Transverse colon (tissue), 4 donors: ENCODE data around the gene ANKRD40CL. TPM values are rescaled to one million over a fixed set of nuclear protein-coding genes. Genes with fewer than 3 reads are reported as not detected.

Source experiments
- DNase-seq: peaks from one replicate; pipeline ENCODE4 v3.0.0-alpha.2; 2019
- H3K27ac ChIP-seq, 4 donors: fragments of 200-600 bp; sonication (generic); 2 replicates each; pipeline ENCODE4 v1.5.1; 2016 to 2018; ENCODE audit warnings: inconsistent platforms in 4 of 4
- H3K27me3 ChIP-seq: fragments of 200-600 bp; sonication (generic); 2 replicates; pipeline ENCODE4 v1.5.1; 2017; ENCODE audit warnings: inconsistent platforms
- H3K36me3 ChIP-seq, 4 donors: fragments of 200-600 bp; sonication (generic); 2 replicates each; pipeline ENCODE4 v1.5.1; 2017 to 2019; ENCODE audit warnings: inconsistent platforms in 4 of 4
- H3K4me1 ChIP-seq, 4 donors: fragments of 200-600 bp; sonication (generic); 2 replicates each; pipeline ENCODE4 v1.5.1; 2017 to 2020; ENCODE audit warnings: inconsistent platforms in 4 of 4
- H3K4me3 ChIP-seq, 4 donors: fragments of 200-600 bp; sonication (generic); 1 replicate in 1 of 4; 2 replicates in 3 of 4; pipeline versions ENCODE4 v1.5.1 to v1.6.1; 2017 to 2019; ENCODE audit warnings: inconsistent platforms in 4 of 4
- H3K9me3 ChIP-seq, 2 donors: fragments of 200-600 bp; sonication (generic); 2 replicates each; pipeline ENCODE4 v1.5.1; 2017 to 2019; ENCODE audit warnings: inconsistent platforms in 2 of 2
- CTCF ChIP-seq, 5 experiments: fragments of 200-600 bp in 3 of 5; fragments of 450-650 bp in 2 of 5; sonication (generic) in 3 of 5; IDR thresholded peaks; 1 replicate in 2 of 5; 2 replicates in 3 of 5; pipeline ENCODE4 v1.5.1; 2016 to 2017; ENCODE audit warnings: antibody characterized with exemption in 5 of 5, inconsistent platforms in 3 of 5, mild to moderate bottlenecking in 2 of 5, moderate library complexity in 1 of 5
- EP300 ChIP-seq: sonication (generic); formaldehyde crosslinking; IDR thresholded peaks from one replicate; pipeline ENCODE4 v1.6.1; 2017; ENCODE audit warnings: antibody characterized with exemption, low read depth
- POLR2A ChIP-seq: fragments of 450-650 bp; IDR thresholded peaks from one replicate; pipeline ENCODE4 v1.6.1; 2016; ENCODE audit warnings: antibody characterized with exemption, mild to moderate bottlenecking, moderate library complexity
- POLR2AphosphoS5 ChIP-seq, 3 donors: sonication (generic); formaldehyde crosslinking; IDR thresholded peaks; one replicate each; pipeline ENCODE4 v1.6.1; 2016; ENCODE audit warnings: antibody characterized with exemption in 3 of 3
- WGBS, 2 donors: methylation state at CpG; one replicate each; pipeline ENCODE4 v1.1.5; 2018; ENCODE audit warnings: low coverage in 1 of 2; 5-methylcytosine and 5-hydroxymethylcytosine counted together
- in situ Hi-C, 4 donors: fragments of 200-750 bp; cut with MboI; loops; one replicate each; pipeline versions ENCODE4 v1.15.0 to v1.15.1; 2017; ENCODE audit warnings: low sequenced_read_pairs in 3 of 4, low pct_ligation_motif_present in 1 of 4, low pct_unique_long_range_greater_than_20kb in 1 of 4
- intact Hi-C: fragments of 100-400 bp; cut with DNase I; formaldehyde crosslinking; loops from one replicate; pipeline ENCODE4 v1.15.1; 2023; ENCODE audit warnings: low total_unique reads
- total RNA-seq, 4 donors: library from RNA; depleted of rRNA; stranded (reverse); fragments of >200 nt; gene quantifications; one replicate each; pipeline ENCODE4 v1.1.0, GENCODE V29; 2016

The ANKRD40CL gene
- total RNA-seq, 4 donors from 2014 or later, result 40.8 to 86.0 (median 74.9) TPM

GRCh38 chr17:50794361-50794760 lies 27.0 kb upstream of the ANKRD40CL start:
- WGBS, 2 donors, result 92% methylated on average over 6 of the region's 6 CpGs; no CpG with 5 or more reads in 1 of the 2 donors
- intact Hi-C loops, result no loop called here
- no peaks in the 10 kb centered on the region for H3K27me3 ChIP-seq
- no peaks in the 10 kb centered on the region for H3K36me3 ChIP-seq
- in situ Hi-C loops, result no loop called here
- H3K27ac ChIP-seq, result no peak overlapping the region
- TF ChIP-seq CTCF (IDR thresholded peaks at IDR 0.05), result no peak
- no peak for TF ChIP-seq EP300
- no peak for TF ChIP-seq POLR2A
- no peak for TF ChIP-seq POLR2AphosphoS5 (IDR thresholded peaks at IDR 0.05)
- no peak overlapping the region for H3K4me3 ChIP-seq
- H3K9me3 ChIP-seq, result no peaks in the 10 kb centered on the region
- no peaks in the 10 kb centered on the region for H3K4me1 ChIP-seq
- no peak for DNase-seq

- Histone ChIP-seq H3K9me3 (no peaks in the 10 kb centered on the region), H3K27ac (no peak overlapping the region), H3K4me3 (no peak overlapping the region), H3K27me3 (no peaks in the 10 kb centered on the region), H3K36me3 (no peaks in the 10 kb centered on the region), H3K4me1 (no peaks in the 10 kb centered on the region)
- WGBS, 2 donors, result 91 to 100% methylated on average over 5 to 8 of the region's 8 CpGs
- in situ Hi-C loops (no loop called here), intact Hi-C loops (no loop called here)
- no peak for DNase-seq
- TF ChIP-seq POLR2AphosphoS5 (IDR thresholded peaks at IDR 0.05) (no peak), POLR2A (no peak), EP300 (no peak), CTCF (IDR thresholded peaks at IDR 0.05) (no peak)
These were observed 25.7 kb upstream of the ANKRD40CL start for GRCh38 chr17:50793007-50793406.

DNA sequence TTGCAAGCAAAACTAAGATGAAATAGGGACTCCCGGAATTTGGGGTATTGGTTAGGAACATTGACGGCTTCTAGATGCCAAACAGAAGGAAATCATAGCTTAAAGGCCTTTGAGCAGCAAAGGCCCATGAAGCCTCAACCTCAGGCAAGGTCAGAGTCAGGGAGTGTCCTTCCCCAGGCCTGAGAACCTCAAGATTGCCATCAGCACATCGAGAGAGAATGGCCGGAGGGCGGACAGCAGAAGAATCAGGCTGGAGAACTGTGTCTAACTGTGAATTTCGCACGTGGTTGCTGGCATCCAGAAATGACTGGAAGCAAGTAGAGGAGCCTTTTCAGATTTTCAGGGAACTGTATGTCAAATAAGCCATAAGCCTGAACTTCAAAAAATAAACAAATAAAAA lies 24.8 kb upstream of the ANKRD40CL start:
- Histone ChIP-seq H3K27ac (no peak overlapping the region), H3K36me3 (no peaks in the 10 kb centered on the region), H3K4me1 (no peaks in the 10 kb centered on the region), H3K4me3 (no peak overlapping the region), H3K27me3 (no peaks in the 10 kb centered on the region), H3K9me3 (no peaks in the 10 kb centered on the region)
- no peak for TF ChIP-seq POLR2AphosphoS5 (IDR thresholded peaks at IDR 0.05)
- TF ChIP-seq POLR2A, result no peak
- TF ChIP-seq CTCF (IDR thresholded peaks at IDR 0.05), result no peak
- no peak for TF ChIP-seq EP300
- 74 to 83% methylated on average over 4 to 7 of the region's 7 CpGs for WGBS, 2 donors
- intact Hi-C loops (no loop called here), in situ Hi-C loops (no loop called here)
- DNase-seq, result no peak

GRCh38 chr17:50790618-50791017 lies 23.3 kb upstream of the ANKRD40CL start:
- 73% methylated on average over 6 of the region's 6 CpGs; no CpG with 5 or more reads in 1 of the 2 donors for WGBS, 2 donors
- Histone ChIP-seq H3K9me3 (no peaks in the 10 kb centered on the region), H3K4me1 (peaks cover 0 to 5% (median 1%) of the 10 kb centered on the region in 4 donors), H3K36me3 (no peaks in the 10 kb centered on the region), H3K27ac (no peak overlapping the region), H3K27me3 (no peaks in the 10 kb centered on the region), H3K4me3 (no peak overlapping the region)
- in situ Hi-C loops, result no loop called here
- DNase-seq, result no peak
- TF ChIP-seq CTCF (IDR thresholded peaks at IDR 0.05) (no peak), POLR2A (no peak), EP300 (no peak), POLR2AphosphoS5 (IDR thresholded peaks at IDR 0.05) (no peak)
- intact Hi-C loops, result no loop called here
